ENCODE results near the gene IER3IP1. TPM values are rescaled to one million over a fixed set of nuclear protein-coding genes. Genes with fewer than 3 reads are reported as not detected.
"Not testable (repeated sequence)": the region's sequence is repeated elsewhere in the genome, so short reads cannot be mapped to it uniquely, and the experiment has no call there.

IER3IP1 gene
- total RNA-seq = 16.2 TPM

GRCh38 chr18:47175898-47176575 is at the start of gene IER3IP1:
TSS of gene IER3IP1 (minus strand) at chr18:47176364. CDS start at chr18:47176277, 87 bp downstream.
- Histone ChIP-seq H3K27ac (ENCODE audit: low read depth, low read length) (peak within 1 kb of the TSS; percentile 81), H3K4me3 (ENCODE audit: low read length in 3 of 3) (peak within 1 kb of the TSS; percentile 86 to 91 (median 88)), H3K36me3 (ENCODE audit: control insufficient read depth in 3 of 3, insufficient read depth in 3 of 3, low read length in 3 of 3) (no peaks in the 10 kb centered on the region), H3K27me3 (ENCODE audit: control insufficient read depth in 3 of 3, insufficient read depth in 3 of 3, low read length in 3 of 3) (no peaks in the 10 kb centered on the region), H3K9me3 (ENCODE audit: control insufficient read depth in 3 of 3, low read length in 3 of 3) (no peaks in the 10 kb centered on the region), H3K9ac (ENCODE audit: low read depth in 1 of 3, low read length in 3 of 3) (peak within 1 kb of the TSS; percentile 79 to 91 (median 91)), H3K4me1 (ENCODE audit: control insufficient read depth in 3 of 3, insufficient read depth in 3 of 3, low read length in 3 of 3) (peaks cover 9 to 14% (median 10%) of the 10 kb centered on the region in 3 donors)

- Histone ChIP-seq H3K4me1 (ENCODE audit: control insufficient read depth in 3 of 3, insufficient read depth in 3 of 3, low read length in 3 of 3) (no peaks in the 10 kb centered on the region), H3K36me3 (ENCODE audit: control insufficient read depth in 3 of 3, insufficient read depth in 3 of 3, low read length in 3 of 3) (no peaks in the 10 kb centered on the region), H3K4me3 (ENCODE audit: low read length in 3 of 3) (no peak overlapping the region), H3K9ac (ENCODE audit: low read depth in 1 of 3, low read length in 3 of 3) (no peak overlapping the region), H3K27ac (ENCODE audit: low read depth, low read length) (no peak overlapping the region), H3K9me3 (ENCODE audit: control insufficient read depth in 3 of 3, low read length in 3 of 3) (no peaks in the 10 kb centered on the region), H3K27me3 (ENCODE audit: control insufficient read depth in 3 of 3, insufficient read depth in 3 of 3, low read length in 3 of 3) (peaks cover 0 to 21% (median 13%) of the 10 kb centered on the region in 3 donors)
These were observed 39.5 kb upstream of the IER3IP1 start for GRCh38 chr18:47215554-47216138.

GRCh38 chr18:47209171-47209570 is 33.0 kb upstream of the IER3IP1 start:
- Histone ChIP-seq H3K27ac (ENCODE audit: low read depth, low read length) (no peak overlapping the region), H3K27me3 (ENCODE audit: control insufficient read depth in 3 of 3, insufficient read depth in 3 of 3, low read length in 3 of 3) (peaks cover 4 to 20% (median 11%) of the 10 kb centered on the region in 3 donors), H3K4me3 (ENCODE audit: low read length in 3 of 3) (no peak overlapping the region)

GRCh38 chr18:47206945-47207637 is 30.9 kb upstream of the IER3IP1 start:
- H3K36me3 ChIP-seq (ENCODE audit: control insufficient read depth in 3 of 3, insufficient read depth in 3 of 3, low read length in 3 of 3) = no peaks in the 10 kb centered on the region
- H3K9me3 ChIP-seq (ENCODE audit: control insufficient read depth in 3 of 3, low read length in 3 of 3) = no peaks in the 10 kb centered on the region
- no peak overlapping the region for H3K4me3 ChIP-seq (ENCODE audit: low read length in 3 of 3)
- H3K27ac ChIP-seq (ENCODE audit: low read depth, low read length) = no peak overlapping the region
- H3K27me3 ChIP-seq (ENCODE audit: control insufficient read depth in 3 of 3, insufficient read depth in 3 of 3, low read length in 3 of 3) = peaks cover 4 to 9% (median 5%) of the 10 kb centered on the region in 3 donors
- H3K4me1 ChIP-seq (ENCODE audit: control insufficient read depth in 3 of 3, insufficient read depth in 3 of 3, low read length in 3 of 3) = no peaks in the 10 kb centered on the region
- H3K9ac ChIP-seq (ENCODE audit: low read depth in 1 of 3, low read length in 3 of 3) = no peak overlapping the region

More at GRCh38 chr18:47209171-47209570, 33.0 kb upstream of the IER3IP1 start:
- H3K4me1 ChIP-seq (ENCODE audit: control insufficient read depth in 3 of 3, insufficient read depth in 3 of 3, low read length in 3 of 3) = no peaks in the 10 kb centered on the region
- no peaks in the 10 kb centered on the region for H3K36me3 ChIP-seq (ENCODE audit: control insufficient read depth in 3 of 3, insufficient read depth in 3 of 3, low read length in 3 of 3)
- H3K9ac ChIP-seq (ENCODE audit: low read depth in 1 of 3, low read length in 3 of 3) = no peak overlapping the region
- no peaks in the 10 kb centered on the region for H3K9me3 ChIP-seq (ENCODE audit: control insufficient read depth in 3 of 3, low read length in 3 of 3)

- Histone ChIP-seq H3K4me3 (ENCODE audit: low read length in 3 of 3) (no peak overlapping the region), H3K9me3 (ENCODE audit: control insufficient read depth in 3 of 3, low read length in 3 of 3) (no peaks in the 10 kb centered on the region), H3K27ac (ENCODE audit: low read depth, low read length) (no peak overlapping the region), H3K9ac (ENCODE audit: low read depth in 1 of 3, low read length in 3 of 3) (no peak overlapping the region), H3K4me1 (ENCODE audit: control insufficient read depth in 3 of 3, insufficient read depth in 3 of 3, low read length in 3 of 3) (no peaks in the 10 kb centered on the region), H3K36me3 (ENCODE audit: control insufficient read depth in 3 of 3, insufficient read depth in 3 of 3, low read length in 3 of 3) (no peaks in the 10 kb centered on the region), H3K27me3 (ENCODE audit: control insufficient read depth in 3 of 3, insufficient read depth in 3 of 3, low read length in 3 of 3) (peaks cover 2 to 4% (median 4%) of the 10 kb centered on the region in 3 donors)
These were observed 28.9 kb upstream of the IER3IP1 start for GRCh38 chr18:47204908-47205522.

- Histone ChIP-seq H3K27ac (ENCODE audit: low read depth, low read length) (no peak overlapping the region), H3K4me1 (ENCODE audit: control insufficient read depth in 3 of 3, insufficient read depth in 3 of 3, low read length in 3 of 3) (no peaks in the 10 kb centered on the region), H3K9me3 (ENCODE audit: control insufficient read depth in 3 of 3, low read length in 3 of 3) (no peaks in the 10 kb centered on the region), H3K9ac (ENCODE audit: low read depth in 1 of 3, low read length in 3 of 3) (no peak overlapping the region), H3K36me3 (ENCODE audit: control insufficient read depth in 3 of 3, insufficient read depth in 3 of 3, low read length in 3 of 3) (no peaks in the 10 kb centered on the region), H3K27me3 (ENCODE audit: control insufficient read depth in 3 of 3, insufficient read depth in 3 of 3, low read length in 3 of 3) (peaks cover 0 to 2% (median 0%) of the 10 kb centered on the region in 3 donors), H3K4me3 (ENCODE audit: low read length in 3 of 3) (no peak overlapping the region)
These were observed 27.7 kb upstream of the IER3IP1 start for GRCh38 chr18:47203626-47204464.

- not testable (repeated sequence) for H3K9me3 ChIP-seq (ENCODE audit: control insufficient read depth in 3 of 3, low read length in 3 of 3); H3K9ac ChIP-seq (ENCODE audit: low read depth in 1 of 3, low read length in 3 of 3); H3K36me3 ChIP-seq (ENCODE audit: control insufficient read depth in 3 of 3, insufficient read depth in 3 of 3, low read length in 3 of 3); H3K27ac ChIP-seq (ENCODE audit: low read depth, low read length); H3K4me3 ChIP-seq (ENCODE audit: low read length in 3 of 3); H3K4me1 ChIP-seq (ENCODE audit: control insufficient read depth in 3 of 3, insufficient read depth in 3 of 3, low read length in 3 of 3); H3K27me3 ChIP-seq (ENCODE audit: control insufficient read depth in 3 of 3, insufficient read depth in 3 of 3, low read length in 3 of 3)
These were observed 19.8 kb upstream of the IER3IP1 start for GRCh38 chr18:47195961-47196360.

- Histone ChIP-seq H3K9me3 (ENCODE audit: control insufficient read depth in 3 of 3, low read length in 3 of 3) (no peaks in the 10 kb centered on the region), H3K36me3 (ENCODE audit: control insufficient read depth in 3 of 3, insufficient read depth in 3 of 3, low read length in 3 of 3) (no peaks in the 10 kb centered on the region), H3K4me1 (ENCODE audit: control insufficient read depth in 3 of 3, insufficient read depth in 3 of 3, low read length in 3 of 3) (no peaks in the 10 kb centered on the region), H3K9ac (ENCODE audit: low read depth in 1 of 3, low read length in 3 of 3) (no peak overlapping the region), H3K27ac (ENCODE audit: low read depth, low read length) (no peak overlapping the region), H3K27me3 (ENCODE audit: control insufficient read depth in 3 of 3, insufficient read depth in 3 of 3, low read length in 3 of 3) (peaks cover 0 to 10% (median 5%) of the 10 kb centered on the region in 3 donors), H3K4me3 (ENCODE audit: low read length in 3 of 3) (no peak overlapping the region)
These were observed 15.8 kb upstream of the IER3IP1 start for GRCh38 chr18:47191961-47192360.

- Histone ChIP-seq H3K4me3 (ENCODE audit: low read length in 3 of 3) (no peak overlapping the region), H3K27me3 (ENCODE audit: control insufficient read depth in 3 of 3, insufficient read depth in 3 of 3, low read length in 3 of 3) (peaks cover 0 to 5% (median 0%) of the 10 kb centered on the region in 3 donors), H3K9ac (ENCODE audit: low read depth in 1 of 3, low read length in 3 of 3) (no peak overlapping the region), H3K4me1 (ENCODE audit: control insufficient read depth in 3 of 3, insufficient read depth in 3 of 3, low read length in 3 of 3) (no peaks in the 10 kb centered on the region), H3K36me3 (ENCODE audit: control insufficient read depth in 3 of 3, insufficient read depth in 3 of 3, low read length in 3 of 3) (no peaks in the 10 kb centered on the region), H3K27ac (ENCODE audit: low read depth, low read length) (no peak overlapping the region), H3K9me3 (ENCODE audit: control insufficient read depth in 3 of 3, low read length in 3 of 3) (no peaks in the 10 kb centered on the region)
These were observed 11.6 kb upstream of the IER3IP1 start for GRCh38 chr18:47187721-47188120.

Data from skeletal muscle tissue (tissue), 4 donors.